Measurements from ENCODE around the gene CERK.
"Not testable (repeated sequence)": the region's sequence is repeated elsewhere in the genome, so short reads cannot be mapped to it uniquely, and the experiment has no call there.

CERK gene

GRCh38 chr22:46737976-46738646 is at the start of gene CERK:
Gene CERK, minus strand, starts transcription at chr22:46738252. Its CDS starts 104 bp downstream, at chr22:46738148.
- peak; percentile 16 to 21 for DNase-seq

GRCh38 chr22:46783721-46784120 is 45.7 kb upstream of the CERK start:
- no peak for DNase-seq

- not testable (repeated sequence) for DNase-seq
Measured at GRCh38 chr22:46782200-46782599, 44.1 kb upstream of the CERK start.

GRCh38 chr22:46781291-46781690 is 43.2 kb upstream of the CERK start:
- DNase-seq: no peak

GRCh38 chr22:46780453-46780852 is 42.4 kb upstream of the CERK start:
- DNase-seq: no peak

- no peak for DNase-seq
Measured at GRCh38 chr22:46779651-46780050, 41.6 kb upstream of the CERK start.

GRCh38 chr22:46779023-46779422 is 41.0 kb upstream of the CERK start:
- no peak for DNase-seq

GRCh38 chr22:46777609-46777970 is 39.5 kb upstream of the CERK start:
- no peak for DNase-seq

- no peak for DNase-seq
Measured at GRCh38 chr22:46776876-46777608, 39.0 kb upstream of the CERK start.

- no peak for DNase-seq
Measured at GRCh38 chr22:46775850-46776826, 38.1 kb upstream of the CERK start.

GRCh38 chr22:46774980-46775849 is 37.2 kb upstream of the CERK start:
- DNase-seq: no peak

- DNase-seq: no peak
Measured at GRCh38 chr22:46774253-46774979, 36.4 kb upstream of the CERK start.

- DNase-seq: no peak
Measured at GRCh38 chr22:46773076-46773475, 35.0 kb upstream of the CERK start.

GRCh38 chr22:46770726-46771125 is 32.7 kb upstream of the CERK start:
- no peak for DNase-seq

GRCh38 chr22:46770151-46770641 is 32.1 kb upstream of the CERK start:
- no peak for DNase-seq

- no peak for DNase-seq
Measured at GRCh38 chr22:46769706-46770105, 31.7 kb upstream of the CERK start.

GRCh38 chr22:46769191-46769675 is 31.2 kb upstream of the CERK start:
- no peak for DNase-seq

- no peak for DNase-seq
Measured at GRCh38 chr22:46767249-46767985, 29.4 kb upstream of the CERK start.

- DNase-seq: no peak
Measured at GRCh38 chr22:46766611-46767010, 28.6 kb upstream of the CERK start.

GRCh38 chr22:46764779-46765485 is 26.9 kb upstream of the CERK start:
- DNase-seq: no peak
